Cardiac muscle cell (in vitro differentiated cells and primary cell): ENCODE measurements around the gene INTS1. TPM values are rescaled to one million over a fixed set of nuclear protein-coding genes. Genes with fewer than 3 reads are reported as not detected.
A peak's percentile ranks its signal among the peaks of the same experiment; 100 is the strongest.

Source experiments
- DNase-seq, 2 donors: peaks; one replicate each; pipeline versions ENCODE4 v3.0.0 to v3.0.0-alpha.2; 2010 to 2017; ENCODE audit warnings: low read depth in 1 of 2, low spot score in 1 of 2
- H3K27ac ChIP-seq: fragments of 200-600 bp; sonication (generic); 2 replicates; pipeline ENCODE4 v1.5.1; 2016
- H3K27me3 ChIP-seq: fragments of 200-600 bp; sonication (generic); 2 replicates; pipeline ENCODE4 v1.6.0; 2016; ENCODE audit warnings: control low read depth
- H3K36me3 ChIP-seq: fragments of 200-600 bp; sonication (generic); 2 replicates; pipeline ENCODE4 v1.5.1; 2016; ENCODE audit warnings: control low read depth
- H3K4me1 ChIP-seq: fragments of 200-600 bp; sonication (generic); 2 replicates; pipeline ENCODE4 v1.8.1; 2017; ENCODE audit warnings: low read depth, mild to moderate bottlenecking, mixed run types
- H3K4me3 ChIP-seq: fragments of 200-600 bp; sonication (generic); 2 replicates; pipeline ENCODE4 v1.5.1; 2016; ENCODE audit warnings: mild to moderate bottlenecking
- H3K9me3 ChIP-seq: fragments of 200-600 bp; sonication (generic); 2 replicates; pipeline ENCODE4 v1.5.1; 2017; ENCODE audit warnings: low read depth, mild to moderate bottlenecking, control low read depth
- CTCF ChIP-seq: IDR thresholded peaks from 2 replicates; pipeline ENCODE4 v1.5.1; 2012; ENCODE audit warnings: low read depth, mild to moderate bottlenecking, low read length
- polyA plus RNA-seq: library from polyadenylated mRNA; unstranded; fragments of >200 nt; fragmentation: Nextera tagmentation; extraction: Ambion mirVana; gene quantifications from 2 replicates; pipeline ENCODE4 v1.2.1, GENCODE V29; 2016
- total RNA-seq: library from RNA; depleted of rRNA; stranded (reverse); fragments of >200 nt; gene quantifications from 2 replicates; pipeline ENCODE4 v1.2.3, GENCODE V29; 2016

INTS1 gene
- total and polyA plus RNA-seq, 2 experiments from 2014 or later = 54.5 to 132 TPM

DNA sequence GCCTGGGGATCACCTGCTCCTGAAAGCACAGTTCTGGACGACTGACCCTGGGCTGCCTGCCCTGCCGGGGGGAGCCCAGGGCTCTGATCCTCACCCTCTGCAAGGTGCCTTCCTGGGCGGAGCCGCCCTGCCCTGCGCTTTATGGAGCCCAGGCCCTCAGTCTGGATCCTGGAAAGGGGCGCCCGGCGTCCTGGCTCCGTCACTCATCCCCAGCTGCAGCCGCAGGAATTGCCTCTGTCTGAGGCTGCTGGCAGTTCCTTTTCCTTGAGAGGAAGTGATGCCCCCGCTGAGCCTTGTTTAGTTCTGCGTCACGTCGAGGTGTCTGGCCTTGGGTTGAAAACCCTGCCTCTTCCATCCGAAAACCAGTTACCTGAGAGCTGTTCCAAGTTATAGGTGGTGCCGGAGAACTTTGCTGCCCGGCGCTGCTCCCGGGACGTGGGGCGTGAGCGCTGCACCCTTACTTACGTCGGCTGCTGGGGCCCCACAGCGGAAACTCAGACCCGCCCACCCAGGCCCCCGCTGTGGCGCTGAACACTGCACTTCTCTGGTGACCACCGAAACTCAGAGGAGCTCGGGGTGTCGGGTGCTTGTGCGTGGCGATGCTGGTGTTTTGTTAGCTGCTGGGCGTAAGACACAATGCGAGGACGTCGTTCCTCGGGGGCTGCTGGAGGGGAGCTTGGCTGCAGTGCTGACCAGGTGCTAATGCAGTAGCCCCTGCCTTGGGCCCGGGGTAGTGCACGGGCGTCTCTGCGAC, 31.7 kb upstream of the INTS1 start:
- H3K27ac ChIP-seq = no peak overlapping the region
- DNase-seq = no peak
- H3K9me3 ChIP-seq = no peaks in the 10 kb centered on the region
- H3K4me3 ChIP-seq = no peak overlapping the region
- no peaks in the 10 kb centered on the region for H3K36me3 ChIP-seq
- TF ChIP-seq CTCF = no peak
- peaks cover 13% of the 10 kb centered on the region for H3K4me1 ChIP-seq
- no peaks in the 10 kb centered on the region for H3K27me3 ChIP-seq

DNA sequence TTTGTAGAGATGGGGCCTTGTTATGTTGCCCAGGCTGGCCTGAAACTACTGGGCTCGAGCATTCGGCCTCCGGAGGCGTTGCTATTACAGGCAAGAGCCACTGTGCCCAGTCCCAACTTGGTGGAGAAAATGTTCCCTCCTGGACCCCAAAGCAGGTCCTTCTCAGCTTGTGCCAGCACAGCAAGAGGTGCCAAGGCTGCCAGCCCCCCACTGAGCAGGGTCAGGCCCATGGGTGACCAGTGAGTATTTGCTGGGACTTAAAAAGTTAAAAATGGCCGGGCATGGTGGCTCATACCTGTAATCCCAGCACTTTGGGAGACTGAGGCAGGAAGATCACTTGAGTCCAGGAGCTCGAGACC, 30.9 kb upstream of the INTS1 start:
- no peak overlapping the region for H3K4me3 ChIP-seq
- DNase-seq = no peak
- no peaks in the 10 kb centered on the region for H3K27me3 ChIP-seq
- H3K36me3 ChIP-seq = no peaks in the 10 kb centered on the region
- no peak overlapping the region for H3K27ac ChIP-seq
- H3K9me3 ChIP-seq = no peaks in the 10 kb centered on the region
- no peak for TF ChIP-seq CTCF
- H3K4me1 ChIP-seq = peaks cover 13% of the 10 kb centered on the region

GRCh38 chr7:1534330-1535099, 30.3 kb upstream of the INTS1 start:
- Histone ChIP-seq H3K27ac (no peak overlapping the region), H3K4me3 (no peak overlapping the region), H3K9me3 (no peaks in the 10 kb centered on the region), H3K27me3 (no peaks in the 10 kb centered on the region), H3K36me3 (no peaks in the 10 kb centered on the region), H3K4me1 (peaks cover 13% of the 10 kb centered on the region)
- TF ChIP-seq CTCF = no peak
- no peak for DNase-seq

DNA sequence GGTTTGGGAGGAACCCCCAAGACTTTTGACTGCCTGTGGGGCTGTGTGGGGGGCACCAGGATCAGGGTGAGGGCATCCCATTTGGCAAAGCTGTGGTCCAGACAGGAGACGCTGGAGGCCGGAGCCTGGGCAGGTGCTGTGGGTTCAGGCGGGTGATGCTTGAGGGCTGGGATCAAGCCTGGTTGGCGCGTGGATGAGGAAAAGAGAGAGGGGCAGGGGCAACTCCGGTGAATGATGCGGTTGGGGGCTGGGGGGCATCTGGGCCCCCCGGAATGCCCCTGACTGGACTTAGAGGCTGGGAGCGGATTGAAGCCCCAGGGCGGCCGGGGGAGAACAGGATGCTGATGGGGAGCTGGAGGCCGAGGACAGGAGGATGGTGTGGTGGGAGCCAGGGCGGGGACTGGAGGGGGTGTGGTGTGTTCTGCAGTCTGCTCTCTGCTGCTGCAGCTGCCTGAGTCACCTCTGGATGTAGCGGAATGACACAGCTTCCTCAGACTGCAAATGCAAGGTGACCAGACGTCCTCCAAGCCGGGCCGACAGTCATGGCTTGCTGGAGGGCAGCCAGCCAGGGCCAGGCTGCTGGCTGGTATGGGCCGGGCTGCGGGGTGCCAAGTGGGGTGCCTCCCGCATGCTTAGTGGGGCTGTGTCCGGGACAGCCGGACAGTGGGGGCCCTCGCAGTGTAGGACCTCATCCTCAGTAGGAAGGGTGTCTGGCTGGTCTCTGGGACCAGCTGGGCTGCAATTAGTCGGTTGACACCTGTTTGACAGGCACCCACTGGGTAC, 29.5 kb upstream of the INTS1 start:
- Histone ChIP-seq H3K9me3 (no peaks in the 10 kb centered on the region), H3K4me3 (no peak overlapping the region), H3K4me1 (peaks cover 13% of the 10 kb centered on the region), H3K27ac (no peak overlapping the region), H3K27me3 (no peaks in the 10 kb centered on the region), H3K36me3 (no peaks in the 10 kb centered on the region)
- peak; percentile 40 to 52 for DNase-seq
- TF ChIP-seq CTCF = no peak

- Histone ChIP-seq H3K9me3 (no peaks in the 10 kb centered on the region), H3K4me3 (no peak overlapping the region), H3K36me3 (no peaks in the 10 kb centered on the region), H3K27ac (peak overlapping the region; percentile 39), H3K27me3 (no peaks in the 10 kb centered on the region), H3K4me1 (peaks cover 13% of the 10 kb centered on the region)
- DNase-seq = no peak
- TF ChIP-seq CTCF = no peak
Measured at GRCh38 chr7:1533255-1533546, 29.0 kb upstream of the INTS1 start.
